M059J (cell line): ENCODE measurements around the gene MOB3B. TPM values are rescaled to one million over a fixed set of nuclear protein-coding genes. Genes with fewer than 3 reads are reported as not detected.
A peak's percentile ranks its signal among the peaks of the same experiment; 100 is the strongest.

ENCODE experiments used
- DNase-seq: peaks from one replicate; pipeline ENCODE4 v3.0.0-alpha.2; 2012; ENCODE audit warnings: low read depth
- total RNA-seq: library from RNA; depleted of rRNA; stranded (reverse); fragments of >200 nt; shearing (Covaris generic); gene quantifications from 2 replicates; pipeline ENCODE4 v1.2.3, GENCODE V29; 2014

The MOB3B gene
- total RNA-seq, 1 experiment from 2014 or later, result 0.15 TPM

DNA sequence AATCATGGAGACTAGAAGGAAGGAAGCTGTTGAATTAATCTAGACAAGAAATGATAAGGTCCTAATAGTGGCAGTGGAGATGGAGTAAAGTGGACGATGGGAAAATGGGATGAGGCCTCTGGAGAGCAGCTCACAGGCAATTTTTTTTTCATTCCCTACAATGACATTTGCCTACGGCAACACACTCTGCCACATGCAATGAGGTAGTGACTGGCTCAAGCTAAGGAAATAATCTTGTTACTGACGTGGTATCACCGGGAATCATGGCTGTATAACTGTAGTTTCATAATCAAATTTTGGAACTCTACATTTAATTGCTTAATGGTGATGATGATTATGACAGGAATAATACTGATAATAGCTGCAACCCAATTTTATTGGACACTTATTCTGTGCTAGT, 12.1 kb upstream of the MOB3B start:
- DNase-seq, result no peak

DNA sequence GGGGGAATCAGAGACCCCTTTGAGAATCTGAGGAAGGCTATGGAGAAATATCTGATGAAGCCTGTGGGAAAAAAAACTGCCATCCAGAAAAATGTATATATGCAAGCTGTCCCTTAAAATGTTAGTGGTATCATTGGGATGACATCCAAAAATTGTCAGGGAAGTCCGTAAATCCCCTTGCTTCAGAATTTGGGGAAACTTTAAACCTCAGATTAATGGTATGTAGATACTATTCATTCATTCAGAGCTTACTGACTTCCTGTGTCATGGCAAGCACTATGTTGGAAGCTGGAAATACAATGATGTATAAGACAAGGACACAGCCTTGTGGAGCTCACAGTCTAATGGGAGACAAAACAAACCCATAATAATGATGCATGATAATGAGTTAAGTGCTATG, 10.9 kb upstream of the MOB3B start:
- DNase-seq, result peak; percentile 39

DNA sequence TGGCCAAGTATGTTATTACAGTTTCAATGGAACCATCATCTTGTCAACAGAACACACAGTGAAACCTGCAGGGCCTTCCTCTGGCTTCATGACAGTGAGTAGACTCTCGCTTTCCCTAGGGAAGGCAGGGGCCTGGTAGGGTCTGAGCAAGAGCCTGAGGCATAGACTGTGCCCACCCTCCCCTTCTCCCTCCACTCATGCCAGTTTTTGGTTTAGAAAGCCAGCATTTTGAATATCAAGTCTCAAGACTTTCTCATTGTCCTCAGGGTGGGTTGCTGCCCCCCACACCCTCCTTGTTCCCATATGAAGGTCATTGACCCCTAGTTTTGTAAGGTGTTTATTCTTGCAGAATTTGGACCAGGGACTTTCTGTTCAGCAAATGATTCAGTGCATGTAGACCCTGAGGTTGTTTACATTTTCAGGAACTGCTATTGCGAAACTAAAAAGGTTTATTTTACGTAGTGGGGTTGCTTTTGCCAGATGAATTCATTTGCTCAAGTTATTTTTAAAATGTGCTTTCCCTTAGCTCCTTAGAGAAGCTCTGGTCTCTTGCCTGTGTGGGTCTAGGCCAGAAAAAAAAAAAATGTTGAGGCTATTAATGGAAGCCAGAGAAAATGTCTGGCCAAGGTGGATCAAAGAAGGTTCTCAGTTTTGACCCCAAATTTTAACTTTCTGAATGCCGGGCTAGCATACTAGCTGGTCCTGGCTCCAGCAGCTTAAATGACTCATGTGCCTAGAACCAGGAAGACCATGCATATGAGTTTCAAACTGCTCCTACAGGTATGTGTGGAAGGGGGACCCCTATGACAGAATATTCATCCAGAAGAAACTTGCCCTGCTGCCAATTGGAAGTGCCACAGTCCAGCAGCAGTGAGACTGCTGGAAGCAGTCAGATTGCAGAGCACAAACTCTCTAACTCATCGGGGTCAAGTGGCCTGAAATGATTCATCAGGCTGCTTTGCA, 10.1 kb upstream of the MOB3B start:
- DNase-seq, result peak; percentile 69

DNA sequence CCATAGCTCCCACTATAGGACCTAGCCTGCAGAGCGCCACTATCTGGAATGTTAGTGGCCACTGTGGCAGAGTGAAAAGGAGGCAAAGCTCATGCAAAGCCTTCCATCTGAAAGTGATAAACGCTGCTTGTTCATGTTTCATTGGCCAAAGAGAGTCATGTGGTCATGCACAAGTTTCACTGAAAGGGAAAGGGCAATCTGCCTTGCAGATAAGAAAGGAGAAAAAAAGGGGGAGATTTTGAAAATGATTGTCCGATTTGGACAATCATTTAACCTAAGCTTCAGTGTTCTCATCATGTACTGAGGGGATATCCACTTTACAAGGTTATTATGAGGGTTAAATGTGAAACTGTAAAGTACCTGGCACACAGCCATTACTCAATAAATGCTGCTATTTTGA, 9.0 kb upstream of the MOB3B start:
- no peak for DNase-seq

DNA sequence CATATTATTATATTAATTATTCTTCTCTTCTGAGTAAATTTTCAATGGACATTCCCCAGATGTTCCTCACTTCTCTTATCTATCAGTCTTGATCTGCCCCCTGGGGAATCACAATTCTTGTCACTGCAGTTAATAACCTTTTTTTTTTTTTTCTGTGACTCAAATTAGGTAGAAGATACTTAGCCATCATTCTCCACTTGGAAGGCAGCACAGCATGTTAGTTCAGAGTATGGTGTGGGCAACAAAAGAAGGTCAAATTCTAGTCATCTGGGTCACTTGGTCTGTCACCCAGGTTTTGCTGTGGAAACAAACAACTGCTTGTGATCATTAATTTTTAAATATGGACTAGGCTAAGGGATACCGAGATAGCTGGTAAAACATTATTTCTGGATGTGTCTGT, 8.1 kb upstream of the MOB3B start:
- DNase-seq, result no peak

DNA sequence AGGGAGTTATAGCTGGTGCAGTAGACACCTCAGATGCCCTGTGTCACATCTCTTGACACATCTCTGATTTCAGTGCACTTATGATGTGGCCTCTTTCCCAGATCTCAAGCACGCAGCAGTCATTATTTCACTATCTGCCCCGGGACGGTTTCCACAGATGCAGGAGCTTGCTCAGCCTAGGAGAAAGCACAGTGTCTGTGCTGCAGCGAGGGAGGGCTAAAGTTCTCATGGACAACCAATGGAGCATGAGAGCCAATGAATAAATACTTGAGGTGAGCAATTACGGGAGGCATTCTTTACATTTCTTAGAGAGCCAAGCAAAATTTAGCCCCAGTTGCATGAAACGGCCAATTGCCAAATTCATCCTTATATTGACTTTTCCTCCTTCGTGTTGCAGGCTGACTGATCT, 7.4 kb upstream of the MOB3B start:
- DNase-seq, result no peak

DNA sequence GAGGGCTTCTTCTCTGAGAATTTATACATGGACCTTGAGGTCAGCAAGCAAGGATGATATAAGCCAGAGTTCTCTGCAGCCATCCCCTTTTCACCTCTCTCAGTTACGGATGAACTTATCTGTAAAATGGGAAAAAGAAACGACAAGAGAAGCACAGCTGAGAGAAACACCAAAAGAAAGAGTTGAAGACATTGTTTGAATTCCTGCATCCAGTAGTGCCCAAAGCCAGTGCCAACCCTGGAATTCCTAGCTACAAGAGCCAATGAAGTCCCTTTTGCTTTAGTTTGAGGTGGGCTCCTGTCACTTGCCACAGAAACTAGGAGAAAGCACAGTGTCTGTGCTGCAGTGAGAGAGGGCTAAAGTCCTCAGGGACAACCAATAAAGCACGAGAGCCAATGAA, 6.6 kb upstream of the MOB3B start:
- no peak for DNase-seq

DNA sequence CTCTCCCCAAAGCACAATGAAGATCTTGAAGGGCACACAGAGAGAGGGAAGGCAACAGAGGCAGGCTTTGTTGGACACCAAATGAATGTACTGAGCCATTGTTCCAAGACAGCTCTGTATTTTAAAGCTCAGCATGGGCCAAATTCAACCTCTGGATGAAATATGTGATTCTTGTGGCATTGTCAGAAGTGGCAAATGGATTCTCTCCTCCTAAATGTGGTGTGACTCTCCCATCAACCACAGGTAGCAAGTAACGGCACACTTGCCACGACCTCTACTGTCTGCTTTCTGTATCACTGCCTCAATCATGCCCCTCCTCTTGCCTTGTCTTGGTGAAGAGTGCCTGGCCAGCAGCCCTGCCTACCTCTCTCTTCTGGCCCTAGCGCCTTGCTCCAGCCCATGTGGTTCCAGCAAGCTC, 6.1 kb upstream of the MOB3B start:
- no peak for DNase-seq

DNA sequence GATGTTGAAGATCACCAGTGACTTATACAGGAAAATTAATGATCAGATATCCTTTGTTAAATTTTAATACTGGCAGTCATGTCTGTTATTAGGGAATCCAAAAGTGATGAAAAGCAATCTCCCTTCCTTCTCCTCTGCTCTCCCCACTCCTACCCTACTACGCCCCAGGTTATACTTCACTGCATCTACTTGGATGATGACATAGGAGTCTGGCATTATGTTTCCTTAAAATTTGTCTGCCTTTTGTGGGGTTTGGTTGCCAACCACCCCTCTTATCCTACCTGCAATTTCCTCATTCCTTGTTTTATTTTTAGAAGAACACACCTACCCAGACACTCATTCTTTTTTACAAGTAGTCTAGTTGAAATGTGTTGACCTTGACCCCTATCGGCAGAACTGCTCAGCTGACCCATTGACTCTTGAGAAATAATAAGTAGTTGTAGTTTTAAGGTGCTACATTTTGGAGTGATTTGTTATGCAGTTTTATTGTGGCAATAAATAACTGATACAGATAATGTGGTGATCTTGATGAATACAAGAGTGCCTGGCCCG, 5.1 kb upstream of the MOB3B start:
- no peak for DNase-seq

DNA sequence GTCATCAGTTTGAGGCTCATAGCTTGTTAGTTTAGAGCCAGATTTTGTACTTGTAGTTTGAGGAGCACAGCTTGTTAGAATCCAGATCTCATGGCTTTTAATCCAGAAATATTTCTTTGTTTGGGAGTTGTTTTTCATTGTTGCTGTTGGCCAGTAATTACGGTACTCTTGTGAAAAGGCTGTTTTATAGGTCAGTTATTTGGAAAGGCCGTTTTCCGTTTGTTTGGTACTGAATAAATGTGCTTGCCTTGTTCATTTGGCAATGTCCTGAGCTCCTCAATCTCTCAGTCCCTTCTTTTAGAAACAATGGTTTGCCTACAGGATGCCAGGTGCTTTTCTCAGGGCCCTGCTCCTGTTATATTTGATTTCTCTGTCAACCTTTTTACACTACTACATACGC, 4.5 kb upstream of the MOB3B start:
- DNase-seq, result no peak

DNA sequence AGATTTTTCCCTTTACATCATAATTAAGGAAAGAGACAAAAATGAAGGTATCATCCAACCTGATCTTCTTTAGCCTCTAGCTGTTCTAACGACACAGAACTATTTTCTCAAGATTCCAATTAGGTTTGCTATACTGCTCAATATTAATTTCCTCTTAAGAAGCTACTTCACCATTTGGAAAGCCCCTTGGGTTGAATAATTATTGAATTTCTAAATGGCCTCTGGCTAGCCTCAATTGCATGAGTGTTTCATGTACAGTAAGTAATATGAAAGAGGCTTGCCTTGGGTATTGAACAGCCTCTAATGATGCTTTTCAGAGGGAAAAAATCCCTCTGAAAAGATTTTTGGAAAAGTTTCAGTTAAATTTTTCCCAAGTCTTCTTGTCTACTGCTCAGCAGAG, 3.7 kb upstream of the MOB3B start:
- no peak for DNase-seq

DNA sequence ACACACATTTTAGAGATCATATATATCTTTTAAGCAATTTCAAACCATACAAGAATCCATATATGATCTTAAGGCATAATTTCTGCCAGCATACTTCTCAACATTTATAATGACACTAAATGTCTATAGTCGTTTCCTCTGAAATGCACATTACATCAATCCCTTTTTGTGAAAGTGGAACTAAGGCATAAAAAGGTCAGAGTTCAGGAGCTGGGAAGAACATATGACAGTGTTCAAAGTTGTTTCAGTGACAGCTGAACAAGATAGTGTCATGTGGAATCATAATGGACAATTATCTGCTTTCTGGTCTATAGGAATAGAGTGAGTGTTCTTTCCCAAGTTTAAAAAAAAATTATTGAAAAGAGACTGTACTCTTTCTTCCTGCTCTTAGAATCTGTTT, 2.4 kb upstream of the MOB3B start:
- DNase-seq, result no peak

DNA sequence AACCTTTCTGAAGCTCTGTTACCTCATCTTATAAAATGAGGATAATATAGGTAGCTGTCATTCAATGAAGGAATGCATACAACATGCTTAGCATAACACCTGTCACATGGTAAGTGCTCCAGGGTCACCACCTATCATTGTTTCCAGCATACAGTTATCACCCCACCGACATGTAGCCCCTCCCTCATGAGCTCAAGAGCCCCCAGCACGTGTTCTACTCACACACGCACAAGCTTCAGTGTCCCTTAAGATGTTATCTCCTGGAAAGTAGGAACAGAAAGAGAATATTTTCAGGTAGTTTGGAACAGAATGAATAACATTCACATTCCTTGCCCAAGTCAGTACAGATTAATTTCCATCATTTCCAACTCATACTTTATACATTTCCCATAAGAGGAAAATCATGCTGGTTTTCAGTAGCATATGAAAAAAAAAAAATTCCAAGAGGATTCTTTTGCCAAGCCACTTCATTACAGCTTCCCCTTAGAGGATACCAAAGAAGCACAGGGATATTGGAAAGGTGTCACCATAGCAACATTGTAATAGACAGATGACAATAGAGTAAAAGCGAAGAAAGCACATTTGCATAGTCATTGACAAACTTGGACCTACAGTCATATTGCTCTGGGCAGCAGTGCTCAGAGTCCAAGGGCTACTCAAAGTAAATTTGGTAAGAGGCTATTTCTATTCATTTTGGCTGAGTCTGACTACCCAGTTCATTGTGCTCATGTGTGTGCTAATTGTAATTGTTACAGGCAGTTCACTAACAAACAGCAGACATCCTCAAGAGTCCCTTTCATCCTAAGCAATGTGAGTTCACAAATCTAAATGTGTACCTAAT, 1.5 kb upstream of the MOB3B start:
- DNase-seq, result no peak

DNA sequence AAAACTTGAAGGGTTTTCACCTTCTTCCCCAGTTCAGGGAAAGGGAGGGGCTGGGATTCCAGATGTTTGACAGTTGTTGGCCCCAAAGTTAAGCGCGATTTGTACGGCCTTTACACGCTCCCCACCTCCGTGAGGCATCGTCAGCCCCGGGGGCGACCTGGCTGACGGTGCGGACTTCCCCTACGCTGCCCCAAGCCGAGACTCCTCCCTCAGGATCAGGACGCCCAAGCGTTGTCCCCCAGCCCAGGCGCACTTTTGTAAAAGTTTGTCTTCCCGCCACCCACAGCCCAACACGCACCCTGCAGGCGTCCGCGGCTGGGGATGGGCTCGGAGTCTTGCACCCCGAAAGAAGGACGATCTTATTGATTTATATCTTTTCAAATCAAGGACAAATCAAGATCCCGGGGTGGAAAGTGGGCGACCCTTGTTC, 713 bp downstream of the MOB3B start:
- DNase-seq, result peak; percentile 29

DNA sequence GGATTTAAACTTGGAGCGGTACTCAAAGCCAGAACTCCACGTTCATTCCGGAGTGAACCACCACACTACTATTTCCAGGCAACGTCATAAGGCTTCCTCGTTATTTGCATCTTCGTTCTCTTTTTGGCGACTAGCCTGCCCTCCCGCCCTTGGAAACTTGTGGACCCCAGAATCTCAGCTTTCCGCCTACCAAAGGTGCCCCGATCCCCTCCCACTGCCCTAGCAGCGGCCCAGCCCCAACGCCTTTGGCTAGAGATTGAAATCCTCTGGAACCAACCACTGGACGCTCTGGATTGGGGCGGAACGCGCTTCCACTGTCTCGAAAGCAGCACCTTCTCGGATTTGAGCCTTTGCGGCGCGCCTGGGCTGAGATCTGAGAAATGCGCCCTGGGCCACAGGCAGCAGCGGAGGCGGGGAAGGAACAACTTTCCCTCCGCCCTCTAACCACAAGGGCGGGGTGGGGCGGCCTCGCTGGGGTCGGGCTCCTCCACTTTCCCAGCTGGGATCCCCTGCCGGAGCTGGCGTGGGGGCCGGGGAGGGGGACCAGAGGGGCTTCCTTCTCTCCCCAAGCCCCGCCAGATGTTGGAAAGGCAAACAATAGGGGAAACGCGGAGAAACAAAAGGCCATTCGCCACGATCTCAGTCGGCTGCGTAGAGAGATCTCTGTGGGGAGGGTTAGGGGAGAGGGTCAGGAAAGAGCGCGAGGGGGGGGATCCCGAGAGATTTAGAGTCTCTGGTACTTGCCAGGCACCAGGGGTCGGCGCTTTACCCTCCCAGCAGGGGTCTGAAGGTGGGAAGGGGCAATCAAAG, 1.3 kb downstream of the MOB3B start:
- peak; percentile 59 for DNase-seq

DNA sequence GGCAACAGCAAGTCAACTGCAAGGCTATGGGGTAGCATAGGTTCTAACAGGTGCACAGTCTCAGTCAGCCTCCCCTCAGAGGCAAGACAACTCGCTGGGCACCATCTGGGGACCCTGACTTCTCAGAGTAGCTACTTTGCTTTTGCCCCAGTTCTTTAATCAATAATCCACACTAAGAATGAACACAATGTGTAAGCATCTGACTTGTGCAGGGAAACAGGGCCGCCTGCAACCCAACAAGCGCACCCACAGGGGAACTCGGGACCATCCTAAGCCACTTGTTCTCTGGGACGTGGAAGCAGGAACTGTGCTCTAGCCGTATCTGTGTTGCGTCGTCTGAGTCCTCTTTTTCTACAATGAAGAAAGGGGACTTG, 1.9 kb downstream of the MOB3B start:
- no peak for DNase-seq

DNA sequence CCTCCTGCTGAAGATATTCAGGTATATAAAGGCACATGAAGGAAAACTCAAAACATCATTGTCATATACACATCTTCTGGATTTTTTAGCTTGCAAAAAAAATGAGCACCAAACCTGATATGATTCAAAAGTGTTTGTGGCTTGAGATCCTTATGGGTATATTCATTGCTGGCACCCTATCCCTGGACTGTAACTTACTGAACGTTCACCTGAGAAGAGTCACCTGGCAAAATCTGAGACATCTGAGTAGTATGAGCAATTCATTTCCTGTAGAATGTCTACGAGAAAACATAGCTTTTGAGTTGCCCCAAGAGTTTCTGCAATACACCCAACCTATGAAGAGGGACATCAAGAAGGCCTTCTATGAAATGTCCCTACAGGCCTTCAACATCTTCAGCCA, 5.4 kb downstream of the MOB3B start, which contains the start of gene IFNK:
TSS of gene IFNK (plus strand) at position 55 of the 400 bp plus-strand sequence. CDS start at position 102, 47 bp downstream.
- no peak for DNase-seq

DNA sequence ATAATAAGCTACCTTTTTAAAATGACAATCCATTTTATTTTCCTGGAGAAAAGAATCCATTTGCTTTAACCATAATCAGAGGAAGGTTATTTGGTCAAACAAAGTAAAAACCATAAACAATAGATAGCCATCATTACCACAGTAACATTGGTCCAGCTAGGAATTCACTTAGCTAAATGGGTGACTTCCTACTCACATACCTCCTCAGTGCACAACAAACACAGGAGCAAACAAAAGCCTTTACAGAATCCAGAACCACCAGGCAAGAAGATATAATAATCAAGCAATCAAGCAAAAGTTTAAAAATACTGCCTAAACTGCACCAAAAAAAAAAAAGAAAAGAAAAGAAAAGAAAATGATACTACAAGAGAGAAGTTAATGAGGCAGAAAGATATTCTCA, 6.5 kb downstream of the MOB3B start:
- no peak for DNase-seq

DNA sequence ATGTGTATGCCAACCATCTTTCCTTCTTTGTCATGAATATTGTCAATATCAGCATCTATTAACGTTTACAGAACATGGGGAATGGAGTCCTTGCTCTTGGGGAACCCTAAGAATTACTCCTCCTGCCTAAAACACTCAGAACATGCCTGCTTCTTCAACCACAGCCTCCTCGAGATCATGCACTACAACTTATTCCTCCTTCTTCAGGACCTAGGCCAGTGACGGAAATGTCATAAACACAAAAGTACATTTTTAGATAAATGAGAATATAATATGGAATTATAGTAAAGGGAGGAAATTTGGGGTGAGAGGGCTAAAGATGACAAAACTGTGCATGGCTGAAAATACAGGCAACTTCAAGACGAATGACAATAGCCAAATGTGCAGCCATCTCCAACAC, 8.6 kb downstream of the MOB3B start:
- no peak for DNase-seq

DNA sequence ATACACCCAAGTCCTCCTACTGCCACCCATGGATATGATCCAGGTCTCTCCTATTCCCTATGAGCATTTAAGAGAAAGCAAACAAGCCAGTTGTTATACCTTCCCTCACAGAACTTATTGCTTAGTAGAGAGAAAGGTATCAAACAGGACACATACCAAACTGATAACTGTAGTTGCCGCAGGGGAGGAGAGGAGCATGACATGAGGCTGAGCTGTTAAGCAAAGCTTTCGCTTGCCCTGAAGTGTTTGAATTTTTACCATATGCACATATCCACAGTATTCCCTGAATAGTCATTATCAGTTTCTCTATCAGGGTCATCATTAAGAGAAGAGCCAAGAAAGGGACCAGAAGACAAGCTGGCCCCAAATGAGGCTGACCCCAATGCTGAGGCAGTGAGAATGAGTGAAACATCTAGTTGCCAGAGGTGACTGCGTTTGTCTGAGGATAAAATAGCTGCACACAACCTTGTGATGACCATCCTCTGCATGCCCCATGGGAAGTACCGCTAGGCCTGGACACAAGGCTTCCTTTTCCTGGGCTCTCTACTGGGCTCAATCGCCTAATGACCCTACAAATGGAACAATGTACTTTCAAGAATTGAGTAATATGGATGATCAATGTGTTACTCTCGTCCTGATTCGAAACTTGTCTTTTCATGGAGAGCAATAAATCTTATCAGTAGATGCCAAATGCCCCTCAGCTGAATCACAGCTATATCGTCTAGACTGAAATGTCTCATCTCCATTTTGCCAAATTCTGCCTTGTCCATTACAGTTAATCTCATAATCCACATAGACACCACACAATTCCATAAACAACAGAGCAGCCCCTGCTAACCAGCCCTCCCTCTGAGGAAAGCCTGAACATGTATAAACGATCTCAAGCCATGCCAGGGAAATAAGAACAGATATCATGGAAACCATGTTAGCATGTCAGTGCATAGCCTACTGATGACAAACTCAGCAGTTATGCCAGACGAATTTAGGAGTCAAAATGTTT, 9.8 kb downstream of the MOB3B start:
- peak; percentile 66 for DNase-seq
